Endodermal cell (in vitro differentiated cells): ENCODE data around the gene GLRA1. TPM values are rescaled to one million over a fixed set of nuclear protein-coding genes. Genes with fewer than 3 reads are reported as not detected.

ENCODE experiments used
- DNase-seq: peaks from one replicate; pipeline ENCODE4 v3.0.0-alpha.2; 2017
- H3K27ac ChIP-seq: 2 replicates; pipeline ENCODE4 v1.5.1; 2013; ENCODE audit warnings: mild to moderate bottlenecking, low read depth, low read length, moderate library complexity
- H3K27me3 ChIP-seq: 2 replicates; pipeline ENCODE4 v1.6.1; 2013; ENCODE audit warnings: mild to moderate bottlenecking, low read length, moderate library complexity; ENCODE audit not compliant: insufficient read depth, control insufficient read depth, poor library complexity, severe bottlenecking
- H3K36me3 ChIP-seq: 2 replicates; pipeline ENCODE4 v1.7.0; 2013; ENCODE audit warnings: mild to moderate bottlenecking, low read length, moderate library complexity; ENCODE audit not compliant: control insufficient read depth, insufficient read depth
- H3K4me1 ChIP-seq: one replicate; pipeline ENCODE4 v1.7.0; 2013; ENCODE audit warnings: low read length; ENCODE audit not compliant: control insufficient read depth, insufficient read depth
- H3K4me3 ChIP-seq: 2 replicates; pipeline ENCODE4 v1.5.1; 2013; ENCODE audit warnings: mild to moderate bottlenecking, low read length, moderate library complexity
- H3K9ac ChIP-seq: 2 replicates; pipeline ENCODE4 v1.6.1; 2013; ENCODE audit warnings: mild to moderate bottlenecking, low read length, moderate library complexity; ENCODE audit not compliant: poor library complexity, severe bottlenecking; ENCODE audit errors: extremely low read depth
- H3K9me3 ChIP-seq: 2 replicates; pipeline ENCODE4 v1.6.1; 2013; ENCODE audit warnings: mild to moderate bottlenecking, low read length, moderate library complexity; ENCODE audit not compliant: control insufficient read depth
- H3K27ac Mint-ChIP-seq: 2 replicates; pipeline ENCODE4 v1.8.0; 2020; ENCODE audit warnings: mixed read lengths
- H3K27me3 Mint-ChIP-seq: 2 replicates; pipeline ENCODE4 v1.8.0; 2021; ENCODE audit warnings: mild to moderate bottlenecking, mixed read lengths; ENCODE audit not compliant: insufficient read depth
- H3K36me3 Mint-ChIP-seq: 2 replicates; pipeline ENCODE4 v1.8.0; 2020; ENCODE audit warnings: low read depth, mixed read lengths
- H3K4me1 Mint-ChIP-seq: 2 replicates; pipeline ENCODE4 v1.8.0; 2020; ENCODE audit warnings: mixed read lengths
- H3K4me3 Mint-ChIP-seq: 2 replicates; pipeline ENCODE4 v1.8.0; 2020; ENCODE audit warnings: mild to moderate bottlenecking, moderate library complexity, mixed read lengths
- H3K9me3 Mint-ChIP-seq: 2 replicates; pipeline ENCODE4 v1.8.0; 2020; ENCODE audit warnings: mild to moderate bottlenecking, mixed read lengths
- WGBS, 2 experiments: methylation state at CpG; one replicate each; pipeline versions ENCODE4 v1.1.5 to v1.1.7; 2013; ENCODE audit warnings: missing lambda C conversion rate in 2 of 2, mixed read lengths in 1 of 2; ENCODE audit not compliant: insufficient coverage in 1 of 2, insufficient read length in 1 of 2; 5-methylcytosine and 5-hydroxymethylcytosine counted together
- total RNA-seq, 2 donors: library from RNA; stranded (reverse); fragmentation: NEBNext Ultra II Directional in 1 of 2; extraction: Animal tissue kit (Norgen Biotek cat#: 25700) in 1 of 2; gene quantifications; 2 replicates in 1 of 2; 3 replicates in 1 of 2; pipeline ENCODE4 v1.2.1, GENCODE V29; 2021
- TF ChIP-seq, protein P1 (sequence below): fragments of 200-600 bp; sonication (generic); conservative IDR thresholded peaks from 2 replicates; pipeline ENCODE4 v1.5.0; 2021; ENCODE audit warnings: antibody characterized with exemption, mild to moderate bottlenecking

GLRA1 gene
- total RNA-seq, 2 donors from 2014 or later, result not detected

DNA sequence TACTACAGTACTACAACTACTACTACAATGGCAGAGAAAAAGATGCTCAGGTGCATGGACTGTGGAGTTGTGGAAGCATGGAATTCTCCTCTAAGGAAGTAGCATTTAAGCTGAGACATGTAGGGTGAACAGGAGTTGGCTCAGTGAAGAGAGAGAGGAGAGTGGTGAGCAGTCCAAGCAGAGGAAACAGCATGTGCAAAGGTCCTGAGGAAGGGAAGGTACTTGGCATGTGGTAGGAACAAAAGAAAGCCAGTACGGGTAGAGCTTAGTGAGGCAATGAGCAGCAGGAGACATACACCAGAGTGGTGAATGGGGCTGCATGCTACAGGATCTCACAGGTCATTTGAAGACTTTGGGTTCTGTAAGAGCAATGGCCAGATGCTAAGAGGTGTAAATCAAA is 41.4 kb upstream of the GLRA1 start:
- no peak overlapping the region for H3K27ac ChIP-seq
- Mint-ChIP-seq H3K27me3 (peaks cover 27% of the 10 kb centered on the region), H3K4me1 (peaks cover 30% of the 10 kb centered on the region), H3K27ac (no peak overlapping the region), H3K9me3 (no peaks in the 10 kb centered on the region), H3K4me3 (no peak overlapping the region), H3K36me3 (no peaks in the 10 kb centered on the region)
- DNase-seq, result no peak
- no peaks in the 10 kb centered on the region for H3K36me3 ChIP-seq
- peaks cover 13% of the 10 kb centered on the region for H3K27me3 ChIP-seq
- no peaks in the 10 kb centered on the region for H3K9me3 ChIP-seq
- peaks cover 7% of the 10 kb centered on the region for H3K4me1 ChIP-seq
- no peak overlapping the region for H3K9ac ChIP-seq
- WGBS, 2 experiments, result 94 to 100% methylated on average over 1 of the region's 1 CpG
- no peak overlapping the region for H3K4me3 ChIP-seq
- TF ChIP-seq, protein P1, sequence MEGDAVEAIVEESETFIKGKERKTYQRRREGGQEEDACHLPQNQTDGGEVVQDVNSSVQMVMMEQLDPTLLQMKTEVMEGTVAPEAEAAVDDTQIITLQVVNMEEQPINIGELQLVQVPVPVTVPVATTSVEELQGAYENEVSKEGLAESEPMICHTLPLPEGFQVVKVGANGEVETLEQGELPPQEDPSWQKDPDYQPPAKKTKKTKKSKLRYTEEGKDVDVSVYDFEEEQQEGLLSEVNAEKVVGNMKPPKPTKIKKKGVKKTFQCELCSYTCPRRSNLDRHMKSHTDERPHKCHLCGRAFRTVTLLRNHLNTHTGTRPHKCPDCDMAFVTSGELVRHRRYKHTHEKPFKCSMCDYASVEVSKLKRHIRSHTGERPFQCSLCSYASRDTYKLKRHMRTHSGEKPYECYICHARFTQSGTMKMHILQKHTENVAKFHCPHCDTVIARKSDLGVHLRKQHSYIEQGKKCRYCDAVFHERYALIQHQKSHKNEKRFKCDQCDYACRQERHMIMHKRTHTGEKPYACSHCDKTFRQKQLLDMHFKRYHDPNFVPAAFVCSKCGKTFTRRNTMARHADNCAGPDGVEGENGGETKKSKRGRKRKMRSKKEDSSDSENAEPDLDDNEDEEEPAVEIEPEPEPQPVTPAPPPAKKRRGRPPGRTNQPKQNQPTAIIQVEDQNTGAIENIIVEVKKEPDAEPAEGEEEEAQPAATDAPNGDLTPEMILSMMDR, result no peak

DNA sequence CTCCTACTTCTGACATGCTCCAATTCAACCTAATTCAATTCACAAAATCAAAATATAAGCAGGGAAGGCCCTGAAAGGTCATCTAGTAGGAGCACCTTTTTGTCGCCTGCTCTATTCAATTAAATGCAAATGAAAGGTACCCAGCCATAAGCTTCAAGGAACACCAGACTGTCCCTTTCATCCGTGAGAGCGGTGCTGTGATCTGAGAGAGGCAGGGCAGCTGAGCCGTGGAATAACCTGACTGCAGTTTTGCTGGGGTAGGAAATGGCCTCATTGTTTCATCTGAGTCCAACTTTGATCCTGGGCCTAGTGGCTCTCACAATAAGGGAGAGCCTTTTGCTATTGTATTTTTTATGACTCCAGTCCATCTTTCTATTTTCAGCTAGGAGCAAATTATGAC is 39.8 kb upstream of the GLRA1 start:
- H3K27me3 Mint-ChIP-seq, result peaks cover 38% of the 10 kb centered on the region
- no peaks in the 10 kb centered on the region for H3K9me3 ChIP-seq
- 80 to 91% methylated on average over 4 of the region's 4 CpGs for WGBS, 2 experiments
- H3K27ac ChIP-seq, result peak overlapping the region; percentile 44
- H3K4me1 ChIP-seq, result peaks cover 9% of the 10 kb centered on the region
- H3K4me1 Mint-ChIP-seq, result peaks cover 25% of the 10 kb centered on the region
- no peak overlapping the region for H3K4me3 ChIP-seq
- TF ChIP-seq, protein P1, result no peak
- no peaks in the 10 kb centered on the region for H3K36me3 ChIP-seq
- H3K27ac Mint-ChIP-seq, result no peak overlapping the region
- no peak for DNase-seq
- no peaks in the 10 kb centered on the region for H3K9me3 Mint-ChIP-seq
- no peak overlapping the region for H3K9ac ChIP-seq
- H3K4me3 Mint-ChIP-seq, result no peak overlapping the region
- H3K36me3 Mint-ChIP-seq, result no peaks in the 10 kb centered on the region
- H3K27me3 ChIP-seq, result peaks cover 29% of the 10 kb centered on the region

DNA sequence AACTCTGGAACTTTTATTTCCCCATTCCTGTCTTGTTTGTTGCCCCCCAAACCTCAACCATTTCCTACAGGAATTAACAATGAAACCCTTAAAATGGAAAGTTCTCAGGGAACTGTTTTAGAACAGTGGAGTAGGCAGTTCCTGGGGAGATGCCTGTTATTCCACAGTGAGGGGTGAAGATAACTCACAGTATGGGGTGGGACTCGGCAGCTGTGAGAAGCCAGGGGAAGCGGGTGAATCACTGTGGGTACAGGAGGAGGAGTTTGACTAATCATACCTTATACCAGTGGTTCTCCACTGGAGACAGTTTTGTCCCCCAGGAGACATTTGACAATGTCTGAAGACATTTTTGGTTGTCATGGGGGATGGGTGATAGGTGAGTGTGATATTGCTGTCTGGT is 36.9 kb upstream of the GLRA1 start:
- 40% methylated on average over 2 of the region's 2 CpGs; no CpG with 5 or more reads in 1 of the 2 experiments for WGBS, 2 experiments
- H3K36me3 Mint-ChIP-seq, result no peaks in the 10 kb centered on the region
- Histone ChIP-seq H3K27me3 (peaks cover 34% of the 10 kb centered on the region), H3K36me3 (no peaks in the 10 kb centered on the region), H3K9ac (no peak overlapping the region), H3K4me3 (no peak overlapping the region), H3K27ac (no peak overlapping the region), H3K4me1 (peaks cover 9% of the 10 kb centered on the region), H3K9me3 (no peaks in the 10 kb centered on the region)
- no peak overlapping the region for H3K4me3 Mint-ChIP-seq
- peak; percentile 55 for DNase-seq
- no peaks in the 10 kb centered on the region for H3K9me3 Mint-ChIP-seq
- no peak overlapping the region for H3K27ac Mint-ChIP-seq
- TF ChIP-seq, protein P1, result no peak
- H3K27me3 Mint-ChIP-seq, result peaks cover 53% of the 10 kb centered on the region
- peaks cover 31% of the 10 kb centered on the region for H3K4me1 Mint-ChIP-seq
